DMS53 (cell line): ENCODE results near the gene ASIP.

Source experiments
- DNase-seq: peaks from one replicate; lab custom pipeline; 2025; lab: John Stamatoyannopoulos, UW

ASIP gene

GRCh38 chr20:34311118-34312023, 70.1 kb downstream of the ASIP start:
- DNase-seq = peak; percentile 96

DNA sequence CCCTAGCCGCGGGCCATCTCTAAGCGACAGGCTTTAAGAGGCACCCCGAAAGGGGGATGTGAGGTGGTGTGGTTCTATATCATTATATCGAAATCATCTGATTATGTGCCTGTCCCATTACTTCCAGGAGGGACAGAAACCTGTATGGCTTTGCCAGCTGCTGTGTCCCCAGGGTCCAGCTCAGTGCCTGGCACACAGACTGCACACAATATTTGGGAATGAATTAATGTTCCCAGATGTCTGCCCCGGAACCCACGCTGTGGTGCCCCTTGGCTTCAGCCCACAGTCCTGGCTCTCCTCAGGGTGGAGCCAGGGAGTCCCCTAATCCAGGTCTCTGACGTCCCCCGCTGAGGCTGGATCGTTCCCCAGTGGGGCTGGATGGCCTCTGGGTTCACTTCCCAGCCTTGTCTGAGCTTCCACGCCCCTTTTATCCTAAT, 70.8 kb downstream of the ASIP start:
- peak; percentile 63 for DNase-seq

DNA sequence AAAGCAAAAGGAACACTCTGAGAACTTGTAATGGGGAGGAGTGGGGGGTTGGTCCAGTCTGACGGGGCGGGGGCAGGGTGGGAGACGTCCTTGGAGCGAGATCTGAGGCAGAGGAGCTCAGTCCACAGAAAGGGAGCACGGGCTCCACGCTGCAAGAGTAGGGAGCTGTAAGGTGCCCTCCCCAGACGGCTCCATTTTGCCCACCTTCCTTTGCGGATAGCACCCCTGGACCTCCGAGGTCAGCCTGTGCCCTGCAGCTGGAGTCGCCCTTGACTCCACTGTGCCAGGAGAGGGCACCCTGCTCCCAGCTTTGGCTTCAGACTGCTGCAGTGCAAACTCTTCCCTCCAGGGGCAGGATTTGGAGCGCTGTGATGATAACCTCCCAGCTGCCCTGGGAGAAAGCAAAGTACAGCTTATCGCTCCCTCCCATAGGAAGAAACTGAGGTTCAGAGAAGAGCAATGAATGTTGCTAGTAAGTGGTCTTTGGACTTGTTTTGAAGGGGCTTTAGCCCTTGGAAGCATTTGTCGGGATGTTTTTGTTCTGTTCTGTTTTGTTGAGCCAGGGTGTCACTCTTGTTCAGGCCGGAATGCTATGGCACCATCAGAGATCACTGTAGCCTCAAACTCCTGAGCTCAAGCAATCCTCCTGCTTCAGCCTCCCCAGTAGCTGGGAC, 71.5 kb downstream of the ASIP start:
- peak; percentile 95 for DNase-seq

- peak; percentile 12 for DNase-seq
Measured at GRCh38 chr20:34315236-34315635, 74.0 kb downstream of the ASIP start.

DNA sequence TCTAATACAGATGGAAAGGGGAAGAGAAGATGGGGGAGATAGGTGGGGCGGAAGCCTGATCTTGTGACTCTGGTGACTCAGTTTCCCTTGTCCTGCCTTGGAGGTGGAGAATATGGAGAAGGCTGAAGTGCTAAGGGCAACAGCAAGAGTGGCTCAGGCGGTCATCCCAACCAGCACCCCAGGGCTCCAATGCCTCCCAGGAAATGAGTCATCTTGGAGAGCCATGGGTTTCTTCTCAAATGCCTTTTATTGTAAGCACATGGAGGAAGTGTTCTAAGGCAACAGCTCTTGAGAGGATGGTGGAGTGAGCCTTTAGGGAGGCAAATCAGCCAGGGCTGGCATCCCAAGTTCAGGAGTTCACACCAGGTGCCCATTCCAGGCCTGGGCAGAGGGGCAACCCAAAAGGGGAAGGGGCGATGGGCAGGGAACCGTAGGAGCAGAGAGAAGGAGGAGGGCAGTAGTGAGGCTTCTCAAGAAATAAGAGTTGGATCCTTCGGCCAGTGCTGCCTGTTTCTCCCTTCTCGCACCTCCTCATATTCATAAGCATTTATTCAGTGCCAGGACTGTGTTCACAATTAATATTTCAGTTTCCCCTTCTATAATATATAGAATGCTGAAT, 75.1 kb downstream of the ASIP start:
- peak; percentile 87 for DNase-seq
